Retinal pigment epithelial cell (primary cell): ENCODE data around the gene RSAD2.
A peak's percentile ranks its signal among the peaks of the same experiment; 100 is the strongest.

Experiments used
- DNase-seq: peaks from one replicate; pipeline ENCODE4 v3.0.0-alpha.2; 2010; ENCODE audit warnings: low read depth
- H3K4me3 ChIP-seq: 2 replicates; pipeline ENCODE4 v1.5.1; 2011; ENCODE audit warnings: mild to moderate bottlenecking, low read length, control low read depth, moderate library complexity
- CTCF ChIP-seq: conservative IDR thresholded peaks from 2 replicates; pipeline ENCODE4 v1.5.1; 2011; ENCODE audit warnings: low read depth, low read length, control low read depth, inconsistent platforms

RSAD2 gene

GRCh38 chr2:6913415-6914157 lies 36.0 kb downstream of the RSAD2 start:
- DNase-seq, result no peak
- H3K4me3 ChIP-seq, result no peak overlapping the region
- no peak for TF ChIP-seq CTCF

DNA sequence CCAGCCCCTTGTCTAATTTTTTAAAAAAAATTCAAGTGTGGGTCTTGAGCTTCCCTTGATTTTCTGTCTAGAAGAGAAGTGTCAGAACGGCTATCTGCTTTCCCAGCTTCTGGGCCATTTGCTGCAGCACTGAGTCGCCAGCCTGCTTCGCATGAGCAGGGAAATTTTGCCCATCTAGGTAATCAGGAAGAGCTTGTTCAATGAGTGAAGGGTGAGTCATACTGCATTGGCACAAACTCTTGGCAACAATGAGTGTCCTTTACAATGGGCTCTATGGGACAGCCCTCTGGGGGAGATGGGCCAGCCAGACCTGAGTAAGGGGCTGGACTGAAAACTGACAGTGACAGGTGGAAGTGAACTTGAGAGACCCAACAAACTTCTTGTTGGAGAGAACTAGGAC lies 37.3 kb downstream of the RSAD2 start:
- TF ChIP-seq CTCF, result no peak
- DNase-seq, result no peak
- H3K4me3 ChIP-seq, result no peak overlapping the region

- no peak overlapping the region for H3K4me3 ChIP-seq
- TF ChIP-seq CTCF, result no peak
- DNase-seq, result no peak
Measured at GRCh38 chr2:6915399-6915798, 37.8 kb downstream of the RSAD2 start.

GRCh38 chr2:6916224-6916623 lies 38.6 kb downstream of the RSAD2 start:
- TF ChIP-seq CTCF, result no peak
- DNase-seq, result no peak
- no peak overlapping the region for H3K4me3 ChIP-seq

GRCh38 chr2:6916736-6917070 lies 39.1 kb downstream of the RSAD2 start:
- H3K4me3 ChIP-seq, result peak overlapping the region; percentile 40
- no peak for DNase-seq
- TF ChIP-seq CTCF, result no peak

DNA sequence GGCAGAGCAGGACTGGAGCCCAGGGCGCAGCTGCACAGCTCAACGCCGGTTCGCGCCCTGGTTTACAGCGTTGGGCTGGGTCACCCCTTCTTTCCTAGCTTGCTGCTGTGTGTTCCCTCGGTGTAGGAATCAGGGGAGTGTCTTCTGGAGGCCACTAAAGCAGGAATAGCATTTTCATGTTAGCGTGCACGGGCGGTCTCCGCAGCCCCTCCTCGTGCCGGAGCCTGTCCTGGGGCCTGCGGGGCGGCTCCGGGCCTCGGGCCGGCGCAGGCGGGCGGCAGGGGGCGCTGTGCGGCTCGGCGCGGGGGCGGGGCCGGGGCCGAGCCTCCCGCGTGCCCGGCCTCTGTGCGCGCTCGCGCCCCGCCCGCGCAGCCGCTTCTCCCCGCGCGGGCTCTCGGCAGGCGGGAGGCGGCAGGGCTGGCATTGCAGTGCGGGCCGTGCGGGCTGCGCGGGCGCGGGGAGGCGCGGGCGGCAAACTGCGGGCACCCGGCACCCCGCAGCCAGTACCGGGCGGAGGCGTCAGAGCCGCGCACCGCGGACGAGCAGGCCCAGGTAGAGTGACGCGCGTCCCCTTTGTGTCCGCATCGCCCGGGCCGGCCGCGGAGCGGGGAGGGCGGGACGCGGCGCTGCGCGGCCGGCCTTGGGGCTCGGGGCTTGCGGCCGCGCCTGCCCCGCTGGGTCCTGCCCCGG lies 39.6 kb downstream of the RSAD2 start, which contains the start of gene RNF144A:
Gene RNF144A, plus strand, starts transcription at position 342 of the 690 bp plus-strand sequence. CDS start 79,515 bp downstream, outside the sequence.
- no peak for DNase-seq
- peak within 1 kb of the TSS; percentile 62 for H3K4me3 ChIP-seq
- no peak for TF ChIP-seq CTCF
